ENCODE data around the gene TRIOBP.
A peak's percentile ranks its signal among the peaks of the same experiment; 100 is the strongest.

Gene TRIOBP

DNA sequence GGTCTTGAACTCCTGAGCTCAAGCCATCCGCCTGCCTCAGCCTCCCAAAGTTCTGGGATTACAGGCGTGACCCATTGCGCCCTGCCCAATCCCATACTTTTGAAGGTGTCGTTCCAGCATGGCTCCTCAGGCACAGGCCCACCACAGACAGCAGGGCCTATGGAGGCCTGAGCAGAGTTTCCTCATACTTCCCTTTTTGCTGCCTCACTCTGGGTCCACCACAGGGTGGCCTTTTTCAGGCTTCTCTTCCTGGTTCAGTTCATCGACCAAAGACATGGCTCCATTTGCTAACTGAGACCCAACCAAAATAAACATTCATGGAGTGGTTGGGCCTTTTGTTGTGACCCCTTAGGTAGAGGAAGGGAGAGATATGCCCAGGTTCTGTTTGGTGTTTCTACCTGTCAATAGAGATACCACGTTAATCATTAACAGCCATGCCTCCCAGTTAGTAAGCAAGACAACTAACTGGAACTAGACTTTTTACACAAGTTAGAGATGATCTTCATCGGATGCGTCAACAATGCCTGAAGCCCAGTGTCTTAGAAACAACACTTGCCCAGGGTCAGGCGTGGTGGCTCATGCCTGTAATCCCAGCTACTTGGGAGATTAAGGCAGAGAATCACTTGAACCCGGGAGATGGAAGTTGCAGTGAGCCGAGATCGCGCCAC is 35.1 kb downstream of the TRIOBP start:
- no peak for DNase-seq (ENCODE audit: low read depth)

DNA sequence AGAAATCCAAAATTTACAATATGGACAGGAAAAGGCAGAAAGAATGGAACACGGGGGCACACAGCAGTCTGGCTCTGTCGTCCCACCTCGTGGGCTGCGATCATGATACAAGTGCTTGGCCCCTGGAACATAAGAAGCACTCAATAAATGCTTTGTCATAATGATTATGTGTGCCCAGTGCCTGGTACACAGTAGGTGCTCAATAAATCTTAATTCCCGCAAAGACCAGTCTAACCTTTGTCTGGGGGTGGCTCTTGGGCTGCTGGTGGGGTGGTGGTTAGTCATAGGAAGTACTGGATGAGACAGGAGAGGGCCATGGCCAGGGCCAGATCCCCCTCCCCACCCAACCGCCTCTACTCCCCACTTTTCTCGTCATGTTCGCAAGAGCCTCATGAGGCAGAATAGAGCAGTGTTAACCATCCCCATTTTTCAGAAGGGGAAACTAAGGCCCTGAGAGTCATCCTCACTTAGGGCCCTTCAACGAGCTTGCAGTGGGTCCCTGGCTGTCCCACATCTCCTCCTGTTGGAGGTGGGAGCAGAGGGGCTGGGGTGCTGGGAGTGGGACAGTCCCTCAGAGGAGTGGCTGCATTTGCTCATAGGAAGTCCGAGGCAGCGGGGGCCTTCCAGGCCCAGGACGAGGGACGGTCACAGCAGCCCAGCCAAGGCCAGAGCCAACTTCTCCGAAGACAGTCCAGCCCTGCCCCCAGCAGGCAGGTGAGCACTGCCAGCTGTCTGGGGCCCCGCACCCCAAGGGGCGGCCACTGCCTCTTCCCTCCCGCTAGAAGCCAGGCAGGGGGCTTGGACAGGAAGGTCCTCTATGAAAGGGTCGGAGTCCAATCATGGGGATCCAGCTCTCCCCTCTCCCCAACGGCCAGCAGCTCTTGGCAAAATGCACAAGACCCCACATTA is 36.1 kb downstream of the TRIOBP start:
- DNase-seq (ENCODE audit: low read depth) = no peak

DNA sequence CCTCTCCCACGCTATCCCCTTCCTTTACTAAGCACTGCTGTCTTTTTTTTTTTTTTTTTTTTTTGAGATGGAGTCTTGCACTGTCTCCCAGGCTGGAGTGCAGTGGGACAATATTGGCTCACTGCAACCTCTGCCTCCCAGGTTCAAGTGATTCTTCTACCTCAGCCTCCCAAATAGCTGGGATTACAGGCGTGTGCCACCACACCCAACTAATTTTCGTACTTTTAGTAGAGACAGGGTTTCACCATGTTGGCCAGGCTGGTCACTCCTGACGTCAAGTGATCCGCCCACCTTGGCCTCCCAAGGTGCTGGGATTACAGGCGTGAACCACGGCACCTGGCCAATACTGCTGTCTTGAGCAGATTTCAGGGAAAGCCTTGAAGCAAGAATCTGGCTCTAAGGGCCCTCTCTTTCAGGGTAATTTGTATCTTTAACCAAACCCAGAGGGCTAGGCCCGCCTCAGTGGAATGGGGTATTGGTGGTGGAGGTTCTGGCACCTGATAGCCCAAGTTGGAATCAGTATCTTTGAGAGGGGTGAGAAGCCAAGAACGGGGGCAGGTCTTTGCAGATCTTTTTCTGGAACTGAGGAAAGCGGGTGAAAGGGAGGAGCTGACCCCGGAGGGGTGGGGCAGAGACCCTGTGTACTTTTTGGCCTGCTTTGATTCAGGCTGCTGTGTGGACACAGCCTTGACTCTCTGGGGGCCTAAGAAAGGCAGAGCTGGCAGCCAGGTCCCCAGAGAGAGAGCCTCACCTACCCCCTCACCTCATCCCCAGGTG is 37.0 kb downstream of the TRIOBP start:
- no peak for DNase-seq (ENCODE audit: low read depth)

DNA sequence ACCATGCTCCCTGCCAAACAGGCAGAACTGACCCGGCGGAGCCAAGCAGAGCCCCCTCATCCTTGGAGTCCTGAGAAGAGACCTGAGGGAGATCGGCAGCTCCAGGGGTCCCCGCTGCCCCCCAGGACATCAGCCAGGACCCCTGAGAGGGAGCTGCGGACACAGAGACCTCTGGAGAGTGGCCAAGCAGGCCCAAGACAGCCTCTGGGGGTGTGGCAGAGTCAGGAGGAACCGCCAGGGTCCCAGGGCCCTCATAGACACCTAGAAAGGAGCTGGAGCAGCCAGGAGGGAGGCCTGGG is 37.5 kb downstream of the TRIOBP start:
- DNase-seq (ENCODE audit: low read depth) = no peak

DNA sequence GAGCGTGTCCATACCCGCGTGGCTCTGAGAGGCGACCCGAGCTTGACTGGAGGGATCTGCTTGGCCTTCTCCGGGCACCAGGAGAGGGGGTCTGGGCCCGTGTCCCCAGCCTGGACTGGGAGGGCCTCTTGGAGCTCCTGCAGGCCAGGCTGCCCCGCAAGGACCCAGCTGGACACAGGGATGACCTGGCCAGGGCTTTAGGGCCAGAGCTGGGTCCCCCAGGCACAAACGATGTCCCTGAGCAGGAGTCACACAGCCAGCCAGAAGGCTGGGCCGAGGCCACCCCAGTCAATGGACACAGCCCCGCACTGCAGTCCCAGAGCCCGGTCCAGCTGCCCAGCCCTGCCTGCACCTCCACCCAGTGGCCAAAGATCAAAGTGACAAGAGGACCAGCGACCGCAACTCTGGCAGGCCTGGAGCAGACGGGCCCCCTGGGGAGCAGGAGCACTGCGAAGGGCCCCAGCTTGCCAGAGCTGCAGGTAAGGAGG is 38.2 kb downstream of the TRIOBP start:
- no peak for DNase-seq (ENCODE audit: low read depth)

DNA sequence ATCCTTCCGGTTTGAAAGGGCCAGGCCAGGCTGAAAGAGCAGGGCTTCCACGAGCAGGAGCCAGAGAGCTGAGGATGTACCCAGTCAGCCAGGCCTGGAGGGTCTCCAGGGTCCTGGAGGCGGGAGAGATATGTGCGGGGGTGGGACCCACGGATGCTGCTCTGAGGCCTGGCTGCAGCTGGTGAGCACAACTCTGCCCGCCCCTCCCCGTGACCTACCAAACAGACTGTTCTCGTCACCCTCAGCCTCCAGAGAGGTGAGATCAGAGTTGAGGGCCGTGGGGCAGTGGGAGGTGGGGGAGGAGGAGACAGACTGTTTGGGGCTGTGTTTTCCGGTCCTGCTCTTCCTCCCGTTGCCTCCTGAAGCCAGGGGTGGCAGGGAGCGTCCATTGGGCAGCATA is 42.2 kb downstream of the TRIOBP start:
- DNase-seq (ENCODE audit: low read depth) = no peak

DNA sequence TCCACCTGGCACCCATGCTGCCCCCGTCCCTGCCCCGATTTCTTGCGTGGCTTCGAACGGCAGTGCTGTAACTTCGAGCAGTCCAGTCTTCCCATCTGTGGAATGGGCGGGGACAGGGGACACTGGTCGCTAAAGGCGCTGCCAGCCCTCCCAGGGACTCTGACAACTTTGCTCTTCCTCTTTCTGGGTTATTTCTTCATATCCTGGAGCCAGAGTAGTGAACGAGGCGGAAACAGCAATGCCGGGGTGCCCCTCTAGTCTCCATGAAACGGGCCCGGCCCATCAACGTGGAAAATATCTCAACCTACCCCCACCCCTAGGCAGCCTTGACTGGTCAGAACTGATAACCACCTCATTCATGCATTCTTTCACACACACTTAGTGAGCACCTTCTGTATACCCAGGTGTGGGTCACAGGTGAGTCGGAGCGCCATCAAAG is 42.8 kb downstream of the TRIOBP start:
- DNase-seq (ENCODE audit: low read depth) = no peak

DNA sequence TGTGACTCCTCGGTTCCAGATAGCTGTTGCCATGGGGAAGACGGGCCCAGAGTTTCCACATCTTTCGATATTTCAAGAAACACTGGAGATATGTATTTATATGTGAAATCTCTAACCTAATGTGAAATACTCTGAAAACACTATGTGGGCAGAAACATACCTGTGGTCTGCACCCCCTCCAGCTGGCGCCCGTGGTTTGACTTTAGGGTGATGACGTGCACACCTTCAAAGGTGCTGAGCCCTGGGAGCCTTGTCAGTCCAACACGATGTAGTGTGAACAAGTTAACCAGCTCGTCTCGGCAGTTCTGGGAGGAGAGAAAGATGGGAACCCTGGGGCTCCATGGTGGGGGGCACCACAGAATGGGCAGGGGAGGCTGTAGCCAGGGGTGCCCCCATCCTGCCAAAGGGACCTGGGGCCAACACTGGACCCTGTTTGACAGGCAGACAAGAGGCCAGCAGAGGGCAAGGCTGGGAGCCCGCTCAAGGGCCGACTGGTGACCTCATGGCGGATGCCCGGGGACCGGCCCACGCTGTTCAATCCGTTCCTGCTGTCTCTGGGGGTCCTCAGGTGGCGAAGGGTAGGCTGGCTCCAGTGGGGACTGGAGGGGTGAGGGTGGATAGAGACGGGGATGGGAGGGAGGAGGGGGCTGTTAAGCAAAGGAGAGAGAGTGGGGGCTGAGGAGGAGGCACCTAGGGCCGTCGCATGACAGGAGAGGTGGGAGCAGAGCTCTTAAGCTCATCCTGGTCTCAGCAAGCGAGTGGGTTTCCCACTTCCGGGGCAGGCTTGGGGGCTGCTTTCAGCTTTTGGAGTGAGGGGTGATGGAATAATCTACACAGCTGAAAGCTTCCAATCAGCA is 43.8 kb downstream of the TRIOBP start:
- no peak for DNase-seq (ENCODE audit: low read depth)

DNA sequence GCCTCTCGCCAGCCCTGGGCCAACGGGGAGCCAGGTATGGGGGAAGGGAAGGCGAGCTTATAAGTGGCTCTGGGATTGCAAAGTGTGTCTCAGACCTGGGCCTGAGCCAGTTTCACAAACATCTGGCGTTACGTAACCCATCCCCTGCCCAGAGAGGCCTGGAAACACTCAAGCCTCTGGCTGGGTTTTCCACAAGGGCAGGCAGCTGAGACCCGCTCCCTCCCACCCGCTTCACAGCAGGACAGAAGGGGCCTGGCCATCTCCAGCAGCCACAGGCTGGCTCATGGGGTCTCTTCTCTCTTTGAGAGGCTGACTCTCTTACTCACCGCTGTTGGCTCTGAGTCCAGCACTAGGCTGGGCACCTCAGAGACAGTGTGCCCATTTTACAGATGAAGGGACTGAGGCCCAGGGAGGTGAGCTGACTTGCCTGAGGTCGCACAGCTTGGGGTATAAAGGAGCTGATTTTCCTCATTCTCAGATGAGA is 44.5 kb downstream of the TRIOBP start:
- DNase-seq (ENCODE audit: low read depth) = peak; percentile 80

DNA sequence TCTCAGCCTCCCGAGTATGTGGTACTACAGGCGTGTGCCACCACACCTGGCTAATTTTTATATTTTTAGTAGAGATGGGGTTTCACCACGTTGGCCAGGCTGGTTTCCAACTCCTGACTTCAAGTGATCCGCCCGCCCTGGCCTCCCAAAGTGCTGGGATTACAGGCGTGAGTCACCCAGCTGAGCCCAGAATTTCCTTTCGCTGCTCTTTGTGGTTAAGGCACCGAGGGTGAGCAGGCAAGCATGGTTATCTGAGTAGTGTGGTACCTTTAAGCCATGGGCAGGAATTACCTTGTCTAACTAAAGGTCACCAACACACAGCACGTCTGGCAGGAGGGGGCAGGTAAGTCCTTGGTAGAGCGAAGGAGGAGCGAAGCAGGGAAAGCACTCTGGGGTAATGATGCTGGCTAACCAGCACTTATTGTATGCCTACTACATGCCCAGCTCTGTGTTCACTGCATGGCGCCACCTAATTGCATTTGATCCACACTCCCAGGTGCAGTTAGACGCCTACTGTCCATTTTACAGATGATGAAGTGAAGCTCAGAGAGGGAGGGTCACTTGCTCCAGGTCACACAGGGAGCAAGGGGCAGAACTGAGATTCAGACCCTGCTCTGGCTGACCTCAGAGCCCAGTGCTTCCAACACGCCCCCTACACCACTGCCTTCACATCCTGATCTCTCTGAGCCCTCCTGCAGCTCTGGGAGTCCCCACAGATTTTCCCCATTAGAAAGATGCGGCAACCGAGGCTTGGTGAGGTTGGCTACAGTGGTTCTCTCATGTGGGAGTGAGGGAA is 45.7 kb downstream of the TRIOBP start:
- peak; percentile 62 for DNase-seq (ENCODE audit: low read depth)

DNA sequence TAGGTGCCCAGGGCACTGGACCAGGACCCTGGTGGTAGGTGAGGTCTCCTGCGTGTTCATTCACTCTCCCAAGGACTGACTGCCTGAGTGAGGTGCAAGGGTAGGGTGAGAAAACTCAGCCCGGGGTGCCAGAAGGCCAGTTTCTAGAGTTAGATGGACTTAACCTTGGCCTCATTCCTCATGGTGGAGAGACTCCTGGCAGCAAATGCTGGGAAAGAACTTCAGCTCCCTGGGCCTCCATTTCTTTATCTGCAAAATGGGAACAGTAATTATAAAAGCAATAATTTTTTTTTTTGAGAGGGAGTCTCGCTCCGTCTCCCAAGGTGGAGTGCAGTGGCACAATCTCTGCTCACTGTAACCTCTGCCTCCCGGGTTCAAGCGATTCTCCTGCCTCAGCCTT is 47.7 kb downstream of the TRIOBP start:
- no peak for DNase-seq (ENCODE audit: low read depth)

DNA sequence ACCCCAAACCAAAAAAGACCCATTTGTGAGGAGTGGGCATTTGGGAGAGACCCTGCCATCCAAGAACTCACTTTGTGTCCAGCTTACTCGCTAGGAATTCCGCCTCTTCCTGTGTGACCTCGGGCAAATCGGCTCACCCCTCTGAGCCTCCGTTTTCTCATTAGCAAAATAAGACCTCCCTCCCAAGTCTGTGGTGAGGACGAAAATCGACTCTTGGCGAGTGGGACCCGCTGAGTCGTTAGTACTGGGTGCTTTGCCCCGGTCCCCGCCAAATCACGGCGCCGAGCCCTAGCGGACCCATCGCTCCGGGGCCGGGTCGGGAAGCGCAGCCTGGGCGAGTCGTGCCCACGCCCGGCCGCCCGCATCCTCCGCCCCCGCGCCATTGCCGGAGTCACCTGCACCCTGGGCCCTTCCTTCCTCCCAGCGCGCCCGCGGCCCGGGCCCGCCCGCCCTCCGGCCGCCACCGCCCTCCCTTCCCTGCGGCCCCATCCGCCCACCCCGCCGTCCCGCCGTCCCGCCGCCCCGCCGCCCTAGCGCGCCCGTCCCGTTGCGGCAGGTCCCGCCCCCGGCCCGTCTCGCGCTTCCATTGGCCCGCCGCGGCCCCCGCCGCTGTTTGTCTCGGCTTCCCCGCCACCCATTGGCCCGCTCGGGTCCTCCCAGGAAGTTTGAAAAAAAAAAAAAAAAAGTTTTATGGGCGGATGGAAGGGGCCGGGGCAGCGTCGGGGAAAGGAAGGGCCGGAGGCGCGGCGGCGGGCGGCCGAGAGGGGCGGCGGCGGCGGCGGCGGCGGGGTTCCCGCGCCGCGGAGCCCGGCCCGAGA is 48.9 kb downstream of the TRIOBP start:
- no peak for DNase-seq (ENCODE audit: low read depth)

DNA sequence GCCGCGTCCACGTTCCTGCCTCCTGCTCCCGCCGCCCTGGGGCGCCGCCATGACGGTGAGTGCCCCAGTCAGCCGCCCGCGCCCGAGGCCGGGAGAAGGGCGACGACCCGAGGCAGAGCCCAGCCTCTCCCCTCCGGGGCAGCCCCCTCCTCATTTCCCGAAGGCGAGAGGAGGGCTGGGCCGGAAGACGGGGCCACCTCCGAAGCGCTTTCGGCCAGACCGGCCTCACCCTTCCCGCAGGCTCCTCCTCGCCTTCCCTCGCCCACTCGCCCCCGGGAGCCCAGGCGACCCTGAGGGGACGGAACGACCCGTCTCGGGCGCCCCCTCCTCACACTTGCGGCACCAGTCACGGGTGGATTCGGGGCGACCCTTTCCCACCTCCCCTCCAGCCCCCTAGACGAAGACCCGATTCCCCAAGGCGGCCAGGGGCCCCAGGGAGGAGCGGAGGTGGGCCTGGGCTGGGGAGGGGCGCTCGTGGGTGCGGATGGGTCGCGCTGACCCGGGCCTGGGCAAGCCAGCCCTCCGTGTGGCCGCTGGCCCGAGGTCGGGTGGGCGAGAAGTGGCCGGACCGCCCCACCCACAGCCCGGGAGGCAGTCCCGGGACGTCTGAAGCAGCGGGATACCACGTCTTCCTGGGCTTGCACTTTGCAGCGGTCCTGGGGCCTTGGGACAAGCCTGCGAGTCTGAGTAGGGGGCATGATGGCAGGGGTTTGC is 49.7 kb downstream of the TRIOBP start:
- no peak for DNase-seq (ENCODE audit: low read depth)

DNA sequence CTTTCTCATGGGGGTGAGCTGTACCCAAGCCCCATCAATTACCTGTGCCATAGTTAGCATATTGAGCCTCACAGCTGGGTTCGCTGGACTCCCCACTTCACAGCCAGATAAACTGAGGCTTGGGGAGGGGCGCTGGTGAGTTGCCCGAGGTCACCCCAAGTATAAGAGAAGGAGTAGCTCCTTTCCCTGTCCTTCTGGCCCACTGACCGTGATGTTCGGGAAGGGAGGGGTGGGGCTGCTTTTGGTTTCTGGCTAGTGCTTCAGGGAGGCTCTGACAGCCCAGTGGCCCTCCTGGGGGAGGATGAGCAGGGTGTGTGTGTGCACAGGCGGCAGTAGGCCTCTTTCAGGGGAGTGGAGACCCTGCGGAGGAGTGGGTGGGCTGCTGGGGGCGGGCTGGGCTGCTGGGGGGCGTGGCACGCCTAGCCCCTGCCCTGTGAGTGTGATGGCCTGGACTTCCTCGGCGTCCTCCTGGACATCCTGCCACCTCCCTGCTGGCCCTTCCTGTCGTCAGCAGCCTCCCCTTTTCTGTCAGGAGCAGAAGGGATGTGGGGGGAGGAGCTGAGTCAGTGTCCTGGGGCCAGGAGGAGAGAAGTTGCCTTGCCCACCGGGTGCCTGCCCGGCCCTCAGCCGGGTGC is 50.3 kb downstream of the TRIOBP start:
- DNase-seq (ENCODE audit: low read depth) = no peak

DNA sequence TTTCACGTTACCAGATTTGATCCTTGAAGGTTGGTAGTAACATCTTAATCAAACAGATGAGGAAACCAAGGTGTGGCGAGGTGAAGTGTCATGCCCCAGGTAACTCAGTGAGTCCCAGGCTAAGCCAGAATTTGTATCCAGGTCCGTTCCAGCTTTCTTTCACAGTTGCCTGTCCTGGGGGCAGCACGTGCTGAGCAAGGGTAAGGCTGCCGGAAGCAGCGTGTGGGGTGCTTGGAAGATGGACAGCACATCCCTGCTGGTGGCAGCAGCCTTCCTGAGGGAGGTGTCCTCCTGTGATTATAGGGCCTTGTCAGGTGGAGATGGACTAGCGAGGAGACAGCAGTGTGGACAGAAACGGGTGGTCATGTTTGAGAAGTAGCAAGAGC is 50.9 kb downstream of the TRIOBP start:
- no peak for DNase-seq (ENCODE audit: low read depth)

DNA sequence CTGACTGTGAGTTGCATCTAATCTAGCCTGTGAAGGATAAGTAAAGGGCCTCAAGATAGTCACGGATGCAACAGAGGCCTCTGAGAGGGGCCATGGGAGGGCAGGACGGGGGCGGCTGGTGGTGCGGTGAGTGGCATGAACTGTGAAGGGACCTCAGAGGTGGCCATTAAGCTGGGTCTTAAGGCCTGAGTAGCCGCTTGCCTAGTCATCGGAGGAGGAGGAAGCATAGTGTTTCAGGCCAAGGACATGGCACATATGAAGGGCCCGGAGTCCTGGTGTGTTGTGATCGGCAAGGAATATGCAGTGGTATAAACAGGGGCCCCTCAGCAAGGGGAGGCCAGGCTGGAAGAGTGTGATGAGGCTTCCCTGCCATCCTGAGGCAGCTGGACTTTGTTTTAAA is 51.8 kb downstream of the TRIOBP start:
- DNase-seq (ENCODE audit: low read depth) = no peak

DNA sequence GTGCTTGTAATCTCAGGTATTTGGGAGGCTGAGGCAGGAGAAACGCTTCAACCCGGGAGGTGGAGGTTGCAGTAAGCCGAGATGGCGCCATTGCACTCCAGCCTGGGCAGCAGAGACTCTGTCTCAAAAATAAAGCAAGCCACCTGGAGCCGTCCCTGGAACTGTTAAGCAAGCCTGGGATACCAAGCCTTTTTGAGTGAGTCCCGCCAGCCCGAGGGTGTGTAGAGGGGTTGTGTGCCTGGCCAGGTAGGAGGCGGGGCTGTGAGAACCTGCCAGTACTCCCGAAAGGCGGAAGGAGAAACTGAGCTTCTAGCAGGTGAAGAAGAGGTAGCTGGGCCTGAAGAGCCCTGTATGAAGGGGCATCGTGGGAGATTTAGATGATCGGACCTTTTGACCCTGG is 52.4 kb downstream of the TRIOBP start:
- no peak for DNase-seq (ENCODE audit: low read depth)

DNA sequence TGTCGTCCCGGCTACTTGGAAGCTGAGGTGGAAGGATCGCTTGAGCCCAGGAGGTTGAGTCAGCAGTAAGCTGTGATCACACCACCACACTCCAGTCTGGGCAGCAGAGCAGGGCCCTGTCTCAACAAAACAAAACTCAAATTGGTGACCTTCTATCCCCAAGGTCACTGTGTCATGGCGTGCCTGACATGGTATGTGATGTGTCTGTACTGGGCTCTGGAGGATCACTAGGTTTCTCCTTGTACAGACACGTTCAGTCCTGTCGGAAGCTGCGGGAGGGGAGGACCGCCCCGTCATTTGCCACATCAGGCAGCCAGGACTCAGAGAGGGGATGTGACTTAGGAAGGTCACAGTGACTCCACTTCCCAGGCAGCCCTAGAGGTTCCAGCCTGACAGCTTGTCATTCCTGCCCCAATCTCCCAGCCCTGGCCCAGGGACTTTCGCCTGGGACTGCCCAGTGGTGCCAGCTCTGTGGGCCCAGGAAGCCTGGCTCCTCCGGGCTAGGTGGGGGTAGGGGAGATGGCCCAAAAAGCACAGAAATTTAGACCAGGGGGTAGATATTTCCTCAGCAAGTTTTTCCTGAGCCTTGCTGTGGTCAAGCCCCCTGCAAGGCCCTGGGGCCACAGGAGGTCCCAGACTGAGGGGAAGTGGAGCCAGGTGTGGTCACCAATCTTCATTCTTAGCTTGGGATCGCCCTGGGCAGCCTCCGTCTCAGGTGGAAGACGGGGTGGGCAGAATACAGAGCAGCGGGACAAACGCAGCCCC is 53.2 kb downstream of the TRIOBP start:
- peak; percentile 44 for DNase-seq (ENCODE audit: low read depth)
